ENCODE data around the gene LDLRAD2. TPM values are rescaled to one million over a fixed set of nuclear protein-coding genes. Genes with fewer than 3 reads are reported as not detected.

LDLRAD2 gene, protein sequence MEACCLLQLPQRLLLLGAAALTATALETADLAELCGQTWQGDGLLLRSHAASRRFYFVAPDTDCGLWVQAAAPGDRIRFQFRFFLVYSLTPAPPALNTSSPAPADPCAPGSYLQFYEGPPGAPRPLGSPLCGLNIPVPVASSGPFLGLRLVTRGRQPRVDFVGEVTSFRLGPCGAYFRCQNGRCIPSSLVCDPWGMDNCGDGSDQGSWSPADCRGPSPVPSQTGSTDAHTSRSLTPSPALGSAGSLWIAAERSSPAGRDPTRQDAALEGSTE
- not detected in 2 replicates for total RNA-seq (2021)
- not detected for Bru-seq, nascent RNA
- BruChase-seq, experiment 1, labeled RNA remaining after a 2-hour chase, result not detected
- percentile 3 among the genes with signal in this experiment for BruChase-seq, experiment 2, labeled RNA remaining after a 6-hour chase
- long read RNA-seq, result 0 reads

DNA sequence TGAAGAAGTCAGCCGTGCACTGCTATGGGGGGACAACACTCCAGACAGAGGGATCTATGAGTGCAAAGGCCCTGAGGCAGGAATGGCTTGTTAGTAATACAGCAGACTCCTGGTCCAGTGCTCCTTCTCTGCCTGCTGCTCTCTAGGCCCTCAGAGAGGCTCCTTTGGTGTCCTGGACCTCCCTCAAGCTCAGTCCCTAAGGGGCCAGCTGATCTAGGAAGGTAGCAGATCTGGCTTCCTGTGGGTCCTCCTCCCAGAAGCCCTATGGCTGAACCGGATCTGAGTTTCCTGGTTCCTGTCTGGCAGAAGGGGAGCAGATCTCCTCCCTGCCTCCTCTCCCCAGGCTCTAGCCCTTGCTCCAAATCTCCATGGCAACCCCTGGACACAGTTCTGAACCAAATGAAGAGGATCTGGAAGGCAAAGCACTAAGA, at the start of gene LDLRAD2:
TSS of gene LDLRAD2 (plus strand) at position 391 of the 431 bp plus-strand sequence. CDS start 187 bp downstream, outside the sequence.
- Histone ChIP-seq H3K27ac (ENCODE audit: low read depth, low read length, poor library complexity, severe bottlenecking) (no peak within 1 kb of the TSS), H3K36me3 (ENCODE audit: insufficient read depth, low read length, poor library complexity, severe bottlenecking) (no peaks in the 10 kb centered on the region), H3K4me3 (ENCODE audit: low read depth, low read length, poor library complexity, severe bottlenecking) (no peak within 1 kb of the TSS), H3K9me3 (ENCODE audit: low read depth, low read length, poor library complexity, severe bottlenecking) (no peaks in the 10 kb centered on the region), H3K27me3 (replicated peaks; ENCODE audit: insufficient read depth, low read depth, low read length, poor library complexity) (peaks cover 10% of the 10 kb centered on the region), H3K4me1 (ENCODE audit: insufficient read depth, low read length, poor library complexity, severe bottlenecking) (no peaks in the 10 kb centered on the region)
- DNase-seq (ENCODE audit: low spot score), result no peak
- CTCF ChIA-PET, result no interaction called here
- TF ChIP-seq, protein P1, sequence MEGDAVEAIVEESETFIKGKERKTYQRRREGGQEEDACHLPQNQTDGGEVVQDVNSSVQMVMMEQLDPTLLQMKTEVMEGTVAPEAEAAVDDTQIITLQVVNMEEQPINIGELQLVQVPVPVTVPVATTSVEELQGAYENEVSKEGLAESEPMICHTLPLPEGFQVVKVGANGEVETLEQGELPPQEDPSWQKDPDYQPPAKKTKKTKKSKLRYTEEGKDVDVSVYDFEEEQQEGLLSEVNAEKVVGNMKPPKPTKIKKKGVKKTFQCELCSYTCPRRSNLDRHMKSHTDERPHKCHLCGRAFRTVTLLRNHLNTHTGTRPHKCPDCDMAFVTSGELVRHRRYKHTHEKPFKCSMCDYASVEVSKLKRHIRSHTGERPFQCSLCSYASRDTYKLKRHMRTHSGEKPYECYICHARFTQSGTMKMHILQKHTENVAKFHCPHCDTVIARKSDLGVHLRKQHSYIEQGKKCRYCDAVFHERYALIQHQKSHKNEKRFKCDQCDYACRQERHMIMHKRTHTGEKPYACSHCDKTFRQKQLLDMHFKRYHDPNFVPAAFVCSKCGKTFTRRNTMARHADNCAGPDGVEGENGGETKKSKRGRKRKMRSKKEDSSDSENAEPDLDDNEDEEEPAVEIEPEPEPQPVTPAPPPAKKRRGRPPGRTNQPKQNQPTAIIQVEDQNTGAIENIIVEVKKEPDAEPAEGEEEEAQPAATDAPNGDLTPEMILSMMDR (conservative IDR thresholded peaks at IDR 0.05; ENCODE audit: low read depth, low read length), result no peak
- no peak for TF ChIP-seq EZH2 (IDR thresholded peaks at IDR 0.05; ENCODE audit: borderline replicate concordance, low read depth, low read length, poor library complexity, severe bottlenecking)
- intact Hi-C loops (cut with micrococcal nuclease; ENCODE audit: unreplicated experiment), result no loop called here
- POLR2A ChIA-PET (ENCODE audit: low non-redundant PET), result no interaction called here
- no TSS peak for BruUV-seq (replicated peaks)

DNA sequence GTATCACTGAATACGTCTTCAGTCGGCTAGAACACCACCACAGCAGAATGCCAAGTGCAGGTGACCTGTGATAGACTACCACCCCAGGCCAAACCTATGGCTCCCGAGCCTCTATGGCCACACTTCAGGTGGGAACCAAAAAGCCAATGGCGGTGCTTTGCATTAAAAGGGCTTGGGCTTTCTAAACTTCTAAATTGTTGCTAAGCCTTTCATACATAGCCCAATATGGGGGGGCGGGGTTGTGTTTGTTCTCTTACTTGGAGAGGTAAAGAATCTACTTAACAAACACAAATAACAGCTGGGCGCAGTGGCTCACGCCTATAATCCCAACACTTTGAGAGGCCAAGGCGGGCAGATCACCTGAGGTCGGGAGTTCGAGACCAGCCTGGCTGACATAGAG, 48.8 kb upstream of the LDLRAD2 start:
- CTCF ChIA-PET, result no interaction called here
- DNase-seq (ENCODE audit: low spot score), result no peak
- TF ChIP-seq, protein P1 (conservative IDR thresholded peaks at IDR 0.05; ENCODE audit: low read depth, low read length), result no peak
- BruUV-seq (replicated peaks), result no TSS peak
- no peak overlapping the region for H3K4me3 ChIP-seq (ENCODE audit: low read depth, low read length, poor library complexity, severe bottlenecking)
- POLR2A ChIA-PET (ENCODE audit: low non-redundant PET), result no interaction called here
- peaks cover 21% of the 10 kb centered on the region for H3K4me1 ChIP-seq (ENCODE audit: insufficient read depth, low read length, poor library complexity, severe bottlenecking)
- no peaks in the 10 kb centered on the region for H3K9me3 ChIP-seq (ENCODE audit: low read depth, low read length, poor library complexity, severe bottlenecking)
- no peaks in the 10 kb centered on the region for H3K36me3 ChIP-seq (ENCODE audit: insufficient read depth, low read length, poor library complexity, severe bottlenecking)
- no peak overlapping the region for H3K27ac ChIP-seq (ENCODE audit: low read depth, low read length, poor library complexity, severe bottlenecking)
- H3K27me3 ChIP-seq (replicated peaks; ENCODE audit: insufficient read depth, low read depth, low read length, poor library complexity), result no peaks in the 10 kb centered on the region
- intact Hi-C loops (cut with micrococcal nuclease; ENCODE audit: unreplicated experiment), result no loop called here

DNA sequence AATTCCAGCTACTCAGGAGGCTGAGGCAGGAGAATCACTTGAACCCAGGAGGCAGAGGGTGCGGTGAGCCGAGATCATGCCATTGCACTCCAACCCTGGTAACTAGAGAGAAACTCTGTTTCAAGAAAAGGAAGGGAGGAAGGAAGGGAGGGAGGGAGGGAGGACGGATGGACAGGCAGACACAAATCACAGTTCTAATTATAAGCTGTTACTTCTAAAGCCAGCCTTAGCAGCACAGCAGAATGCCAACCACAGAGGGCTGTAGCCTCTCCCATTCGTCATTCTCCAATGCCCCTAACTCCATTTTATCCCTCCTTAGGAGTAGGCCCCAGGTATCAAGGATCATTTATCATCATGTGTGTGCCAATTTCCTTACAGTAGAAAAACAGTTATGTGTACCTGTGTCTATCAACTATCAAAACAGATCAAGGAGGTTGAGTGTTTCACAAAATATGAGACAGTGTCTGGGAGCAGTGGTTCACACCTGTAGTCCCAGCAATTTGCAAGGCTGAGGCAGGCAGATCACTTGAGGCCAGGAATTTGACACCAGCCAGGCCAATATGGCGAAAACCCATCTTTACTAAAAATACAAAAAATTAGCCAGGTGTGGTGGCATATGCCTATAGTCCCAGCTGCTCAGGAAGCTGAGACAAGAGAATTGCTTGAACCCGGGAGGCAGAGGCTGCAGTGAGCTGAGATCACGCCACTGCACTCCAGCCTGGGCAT, 48.2 kb upstream of the LDLRAD2 start:
- BruUV-seq (replicated peaks), result no TSS peak
- no peak for DNase-seq (ENCODE audit: low spot score)
- TF ChIP-seq, protein P1 (conservative IDR thresholded peaks at IDR 0.05; ENCODE audit: low read depth, low read length), result no peak
- no peak for TF ChIP-seq EZH2 (IDR thresholded peaks at IDR 0.05; ENCODE audit: borderline replicate concordance, low read depth, low read length, poor library complexity, severe bottlenecking)
- Histone ChIP-seq H3K36me3 (ENCODE audit: insufficient read depth, low read length, poor library complexity, severe bottlenecking) (no peaks in the 10 kb centered on the region), H3K9me3 (ENCODE audit: low read depth, low read length, poor library complexity, severe bottlenecking) (no peaks in the 10 kb centered on the region), H3K27me3 (replicated peaks; ENCODE audit: insufficient read depth, low read depth, low read length, poor library complexity) (no peaks in the 10 kb centered on the region), H3K27ac (ENCODE audit: low read depth, low read length, poor library complexity, severe bottlenecking) (no peak overlapping the region), H3K4me1 (ENCODE audit: insufficient read depth, low read length, poor library complexity, severe bottlenecking) (peaks cover 21% of the 10 kb centered on the region), H3K4me3 (ENCODE audit: low read depth, low read length, poor library complexity, severe bottlenecking) (no peak overlapping the region)
- intact Hi-C loops (cut with micrococcal nuclease; ENCODE audit: unreplicated experiment), result no loop called here
- ChIA-PET CTCF (no interaction called here), POLR2A (ENCODE audit: low non-redundant PET) (no interaction called here)
